NCI-H2227 (cell line): Measurements from ENCODE around the gene MICAL3.
"Not testable (repeated sequence)": the region's sequence is repeated elsewhere in the genome, so short reads cannot be mapped to it uniquely, and the experiment has no call there.

Source experiments
- DNase-seq: peaks from one replicate; lab custom pipeline; 2025; ENCODE audit not compliant: unreplicated experiment; lab: John Stamatoyannopoulos, UW

Gene MICAL3

DNA sequence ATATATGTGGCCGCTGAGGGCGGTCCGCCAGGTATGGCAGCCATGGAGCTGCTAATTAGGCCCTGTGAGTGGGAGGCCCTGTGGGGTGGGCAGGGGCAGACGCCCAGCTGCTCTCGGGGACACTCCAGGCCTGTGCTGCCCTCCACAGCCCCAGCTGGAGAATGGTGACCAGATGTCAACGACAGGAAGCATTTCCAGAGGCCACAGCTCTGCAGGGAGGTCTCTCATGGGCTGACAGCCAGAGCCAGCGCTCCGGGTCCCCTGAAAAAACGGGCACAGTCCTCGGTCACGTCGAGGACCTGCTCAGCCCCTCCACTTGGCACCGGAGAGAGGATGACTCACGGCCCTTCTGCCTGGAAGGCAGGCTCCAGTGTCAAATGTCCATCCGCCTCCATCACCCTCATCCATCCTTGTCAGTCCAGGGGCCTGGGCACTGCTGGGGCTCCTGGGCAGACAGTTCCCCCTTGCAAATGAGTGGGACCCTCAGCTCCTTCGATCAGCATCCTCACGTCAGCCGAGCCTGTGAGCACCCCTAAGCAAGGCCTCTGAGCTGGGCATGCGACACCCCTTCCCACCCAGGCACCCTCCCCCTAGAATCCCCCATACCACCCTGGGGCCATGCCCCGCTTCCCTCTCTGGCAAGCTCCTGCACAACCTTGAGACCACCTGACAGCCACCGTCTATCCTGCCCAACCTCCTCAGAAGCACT lies 252.0 kb downstream of the MICAL3 start:
- no peak for DNase-seq

DNA sequence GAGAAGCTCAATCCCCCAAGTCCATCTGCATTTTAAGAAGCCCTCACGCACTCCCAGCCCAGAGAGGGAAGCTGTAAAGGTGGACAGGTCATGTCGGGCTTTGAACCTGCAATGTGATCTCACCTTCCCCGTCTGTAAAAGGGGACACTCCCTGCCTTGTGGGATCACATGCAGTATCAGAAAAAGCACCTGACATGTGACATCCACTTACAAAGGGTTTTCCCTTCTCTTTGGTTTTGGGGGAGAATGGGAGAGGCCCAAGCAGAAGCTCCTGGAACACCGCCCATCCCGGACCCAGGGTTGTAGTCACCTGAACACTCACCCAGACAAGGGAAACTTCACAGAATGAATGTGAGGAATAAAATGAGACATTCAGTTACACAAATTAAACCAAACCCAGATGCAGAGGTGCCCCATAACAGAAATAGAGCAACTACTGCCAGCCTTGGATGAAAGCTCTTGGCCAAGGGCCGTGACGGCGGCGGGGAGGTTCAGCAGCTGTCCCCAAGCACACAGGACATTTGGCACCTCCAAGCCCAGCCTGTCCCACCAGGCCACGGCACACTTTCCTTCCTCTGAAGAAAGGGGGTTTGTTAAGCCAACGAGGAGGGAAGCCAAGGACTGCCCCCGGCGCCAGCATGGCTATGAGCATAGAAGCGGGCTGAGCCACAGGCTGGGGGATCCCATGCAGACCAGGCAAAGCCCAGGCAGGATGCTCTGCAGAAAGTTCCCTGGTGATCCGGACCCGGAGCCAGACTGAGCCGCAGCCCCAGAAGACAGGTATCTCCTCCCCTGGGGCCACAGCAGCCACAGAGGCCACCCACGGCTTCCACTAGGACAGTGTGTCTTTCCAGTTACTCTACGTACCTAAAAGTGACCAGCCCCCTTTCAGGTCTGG lies 253.9 kb downstream of the MICAL3 start:
- no peak for DNase-seq

DNA sequence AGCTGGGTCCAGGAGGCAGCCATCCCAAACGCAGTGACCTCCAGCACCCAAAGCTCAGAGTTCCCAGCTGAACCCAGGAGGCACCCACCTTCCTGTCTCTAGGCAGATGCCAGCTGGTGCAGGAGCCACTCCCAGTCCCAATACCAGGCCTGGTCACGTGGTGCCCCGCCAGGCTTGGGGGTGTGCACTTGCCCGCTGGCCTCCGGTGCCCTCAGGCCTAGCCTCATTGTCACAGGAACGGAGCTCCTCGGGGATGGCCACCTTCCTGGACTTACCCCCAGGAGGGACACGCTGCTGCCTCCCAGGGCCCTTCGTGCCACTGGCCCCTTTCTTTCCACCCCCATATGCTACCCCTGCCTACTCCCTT lies 254.7 kb downstream of the MICAL3 start:
- no peak for DNase-seq

DNA sequence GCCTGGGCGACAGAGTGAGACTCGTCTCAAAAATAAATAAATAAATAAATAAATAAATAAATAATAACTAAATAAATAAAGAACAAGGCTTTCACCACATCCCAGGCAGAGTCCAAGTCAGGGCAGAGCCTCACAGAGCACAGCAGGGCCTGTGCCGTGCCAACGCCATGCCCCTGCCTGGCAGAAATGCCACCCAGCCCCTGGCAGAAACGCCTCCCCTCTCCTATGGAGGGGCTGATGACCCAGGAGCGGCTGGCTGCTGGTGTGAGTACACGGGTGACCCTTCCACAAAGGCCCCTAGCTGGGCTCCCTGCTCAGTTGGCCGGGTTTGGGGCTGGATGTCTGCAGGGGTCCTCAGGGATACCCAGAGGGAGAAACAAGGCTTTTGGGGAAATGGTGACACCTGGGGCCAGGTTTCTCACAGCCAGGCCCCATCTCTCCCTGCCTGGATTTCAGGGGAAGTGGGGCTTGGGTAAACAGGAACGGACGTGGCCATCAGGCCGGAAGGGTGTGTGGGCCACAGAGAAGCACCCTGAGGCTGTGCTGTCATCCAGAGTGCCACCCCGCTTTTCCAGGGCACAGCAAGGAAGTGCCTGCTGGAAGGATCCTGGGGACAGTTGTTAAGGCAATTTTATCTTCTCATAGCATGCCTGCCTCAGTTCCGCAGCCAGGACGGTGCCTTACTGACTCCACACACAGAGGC lies 255.2 kb downstream of the MICAL3 start:
- no peak for DNase-seq

DNA sequence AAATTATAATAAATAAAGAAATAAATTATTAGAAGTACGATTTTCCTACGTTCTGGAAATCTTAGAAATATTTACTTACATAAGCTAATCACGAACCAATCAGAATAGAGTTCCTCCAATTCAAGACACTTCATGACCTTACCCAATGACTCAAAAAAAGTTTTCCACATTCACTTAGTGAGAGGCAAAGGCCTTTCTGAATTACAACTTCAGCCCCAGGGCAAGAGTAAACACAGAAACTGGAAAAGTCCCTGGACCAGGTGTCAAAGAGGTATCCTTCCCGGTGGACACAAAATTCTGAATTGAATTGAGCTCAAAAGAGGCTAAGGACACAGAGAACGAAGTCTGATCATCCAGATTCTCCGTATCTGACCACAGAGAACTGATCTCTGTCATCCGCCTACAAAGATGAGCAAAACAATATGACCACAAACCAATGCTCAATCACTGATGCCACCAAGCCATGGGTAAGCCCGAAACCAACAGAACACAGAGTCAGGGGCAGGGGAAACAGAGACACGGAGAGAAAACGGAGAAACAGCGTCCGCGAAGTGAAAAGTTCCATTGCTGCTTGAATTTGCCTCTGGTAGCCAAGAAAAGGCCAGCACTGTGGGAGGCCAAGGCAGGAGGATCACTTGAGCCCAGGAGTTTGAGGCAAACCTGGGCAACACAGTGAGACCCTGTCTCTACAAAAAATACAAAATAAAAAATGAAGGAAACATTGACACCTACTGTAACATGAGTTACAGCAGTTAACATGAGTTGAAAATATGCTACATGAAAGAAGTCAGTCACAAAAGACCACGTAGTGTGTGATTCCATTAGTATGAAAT lies 256.9 kb downstream of the MICAL3 start:
- no peak for DNase-seq

DNA sequence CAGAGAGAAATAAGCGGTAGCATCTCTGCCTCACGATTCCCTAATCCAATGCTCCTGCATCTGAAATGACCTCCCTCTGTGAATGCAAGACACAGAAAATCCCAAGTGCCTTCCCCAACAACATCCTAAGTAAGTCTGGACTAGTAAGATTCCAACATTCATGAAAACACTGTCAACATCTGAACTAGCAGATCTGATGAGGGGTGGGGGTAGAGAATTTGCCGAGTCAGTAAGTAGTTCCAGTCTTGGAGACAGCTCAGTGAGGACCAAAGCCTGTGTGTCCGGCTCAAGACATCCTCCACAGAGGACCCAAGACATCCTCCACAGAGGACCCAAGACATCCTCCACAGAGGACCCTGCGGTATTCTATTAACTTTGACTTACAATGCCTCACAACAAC lies 259.5 kb downstream of the MICAL3 start:
- not testable (repeated sequence) for DNase-seq

DNA sequence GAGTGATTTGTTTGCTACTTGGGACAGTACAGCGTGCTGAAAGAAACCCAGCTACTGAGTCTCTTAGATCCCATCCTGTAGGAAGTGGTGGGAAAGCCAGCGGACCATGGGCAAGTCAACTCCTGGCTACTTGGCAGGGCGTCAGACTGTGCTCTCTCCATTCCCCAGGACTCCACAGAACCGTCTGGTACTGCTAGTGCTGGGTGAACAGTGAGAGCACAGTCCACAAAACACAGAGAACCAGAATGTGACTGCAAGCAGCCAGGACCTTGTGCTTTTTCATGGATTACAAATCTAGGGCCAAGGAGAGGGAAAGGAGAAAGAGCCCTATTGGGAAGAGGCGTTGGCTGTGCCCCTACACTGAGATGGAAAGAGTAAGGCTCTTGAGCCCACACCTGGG lies 260.3 kb downstream of the MICAL3 start:
- no peak for DNase-seq

DNA sequence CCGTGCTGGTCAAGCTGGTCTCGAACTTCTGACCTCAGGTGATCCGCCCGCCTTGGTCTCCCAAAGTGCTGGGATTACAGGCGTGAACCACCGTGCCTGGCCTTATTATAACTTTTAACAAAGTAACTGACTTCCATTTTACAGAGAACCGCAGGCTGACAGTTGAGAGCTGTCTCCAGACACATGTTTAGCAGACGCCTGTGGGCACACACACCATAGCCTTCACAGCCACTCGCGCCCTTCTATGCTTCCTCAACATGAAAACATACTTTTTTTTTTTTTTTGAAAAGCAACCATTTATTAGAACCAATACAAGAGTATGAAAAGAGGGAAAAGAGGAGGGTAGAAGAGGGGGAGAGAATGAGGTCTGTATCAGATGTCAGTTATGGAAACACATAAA lies 260.9 kb downstream of the MICAL3 start:
- DNase-seq: not testable (repeated sequence)

DNA sequence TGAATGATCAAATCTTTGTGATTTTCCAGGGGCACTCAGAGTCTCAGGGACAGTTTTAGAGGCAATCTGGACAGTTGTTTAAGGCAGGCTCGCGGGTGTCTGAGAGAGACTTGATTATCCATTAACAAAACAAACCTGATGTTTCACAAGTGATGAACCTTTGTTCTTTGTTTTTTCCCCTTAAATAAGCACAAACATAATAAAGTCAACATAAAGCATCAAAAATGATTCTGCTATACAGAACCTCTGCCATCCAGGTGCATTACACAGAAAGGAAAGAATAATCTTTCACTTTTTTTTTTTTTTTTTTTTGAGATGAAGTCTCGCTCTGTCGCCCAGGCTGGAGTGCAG lies 263.2 kb downstream of the MICAL3 start:
- DNase-seq: no peak

DNA sequence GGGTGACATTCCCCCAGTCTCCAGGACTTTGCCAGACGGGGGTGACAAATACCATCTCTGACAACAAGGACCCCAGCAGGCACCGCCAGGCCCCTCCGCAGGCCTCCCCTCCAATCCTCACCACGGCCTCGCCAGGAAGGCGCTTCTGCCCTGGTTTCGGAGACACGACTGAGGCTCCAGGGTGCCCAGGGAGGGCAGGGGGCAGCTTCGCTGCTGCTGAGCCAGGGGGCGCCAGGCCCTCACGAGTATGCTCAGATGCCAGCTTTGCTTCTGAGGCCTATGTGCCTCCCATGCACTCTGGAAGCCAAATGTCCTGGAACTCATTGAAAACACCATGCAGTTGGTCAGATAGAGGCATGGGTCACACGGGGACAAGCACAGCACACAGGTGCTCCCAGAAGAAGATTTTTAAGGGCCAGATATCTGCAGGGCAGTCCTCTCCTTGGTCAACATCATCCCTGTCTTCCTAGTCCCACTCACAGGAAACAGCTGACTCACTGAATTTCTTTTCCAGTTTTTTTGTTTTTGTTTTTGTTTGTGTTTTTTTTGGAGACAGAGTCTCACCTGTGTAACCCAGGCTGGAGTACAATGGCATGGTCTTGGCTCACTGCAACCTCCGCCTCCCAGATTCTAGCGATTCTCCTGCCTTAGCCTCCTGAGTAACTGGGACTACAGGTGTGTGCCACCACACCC lies 270.0 kb downstream of the MICAL3 start:
- no peak for DNase-seq

DNA sequence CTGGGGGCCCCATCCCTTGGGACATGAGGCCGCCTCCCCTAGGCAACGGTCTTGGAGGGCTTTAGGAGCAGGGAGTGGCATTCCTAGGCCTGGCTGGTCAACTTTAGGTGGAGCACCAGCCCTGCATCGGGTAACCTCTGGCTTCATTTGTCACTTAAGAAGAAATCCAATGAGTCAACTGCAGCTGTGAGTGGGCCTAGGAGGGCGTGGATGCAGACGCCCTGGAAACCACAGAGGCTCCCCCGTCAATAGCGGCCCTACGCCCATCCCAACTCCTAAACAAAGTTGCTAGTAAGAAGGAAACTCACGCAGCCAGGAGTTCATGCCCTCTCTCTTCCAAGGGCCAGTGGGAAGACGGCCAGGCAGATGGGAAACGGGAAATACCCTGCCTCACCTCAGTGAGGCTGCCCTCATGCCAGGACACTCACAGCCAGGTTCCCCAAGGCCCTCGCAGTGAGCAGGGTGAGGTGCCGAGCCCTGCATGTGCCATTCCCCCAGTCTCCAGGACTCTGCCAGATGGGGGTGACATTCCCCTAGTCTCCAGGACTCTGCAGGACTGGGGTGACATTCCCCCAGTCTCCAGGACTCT lies 270.9 kb downstream of the MICAL3 start:
- DNase-seq: no peak

DNA sequence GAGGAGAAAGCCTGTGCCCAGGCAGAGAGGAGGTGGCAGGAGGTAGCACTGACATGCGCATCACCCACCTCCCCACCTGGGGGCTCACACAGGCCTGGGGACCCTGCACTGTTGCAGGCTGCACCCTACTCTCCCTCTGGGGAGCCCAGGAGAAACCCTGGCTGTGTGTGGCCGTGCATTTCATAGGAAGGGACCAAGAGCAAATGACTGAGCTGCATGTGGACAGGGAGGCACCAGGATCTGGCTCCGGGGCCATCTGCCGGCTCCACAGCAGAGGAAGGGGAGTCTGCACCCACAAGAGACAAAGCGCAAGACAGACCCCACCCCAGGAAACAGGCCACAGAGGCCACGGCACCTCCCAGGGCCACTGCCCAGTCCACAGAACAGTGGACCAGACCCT lies 272.8 kb downstream of the MICAL3 start:
- no peak for DNase-seq

DNA sequence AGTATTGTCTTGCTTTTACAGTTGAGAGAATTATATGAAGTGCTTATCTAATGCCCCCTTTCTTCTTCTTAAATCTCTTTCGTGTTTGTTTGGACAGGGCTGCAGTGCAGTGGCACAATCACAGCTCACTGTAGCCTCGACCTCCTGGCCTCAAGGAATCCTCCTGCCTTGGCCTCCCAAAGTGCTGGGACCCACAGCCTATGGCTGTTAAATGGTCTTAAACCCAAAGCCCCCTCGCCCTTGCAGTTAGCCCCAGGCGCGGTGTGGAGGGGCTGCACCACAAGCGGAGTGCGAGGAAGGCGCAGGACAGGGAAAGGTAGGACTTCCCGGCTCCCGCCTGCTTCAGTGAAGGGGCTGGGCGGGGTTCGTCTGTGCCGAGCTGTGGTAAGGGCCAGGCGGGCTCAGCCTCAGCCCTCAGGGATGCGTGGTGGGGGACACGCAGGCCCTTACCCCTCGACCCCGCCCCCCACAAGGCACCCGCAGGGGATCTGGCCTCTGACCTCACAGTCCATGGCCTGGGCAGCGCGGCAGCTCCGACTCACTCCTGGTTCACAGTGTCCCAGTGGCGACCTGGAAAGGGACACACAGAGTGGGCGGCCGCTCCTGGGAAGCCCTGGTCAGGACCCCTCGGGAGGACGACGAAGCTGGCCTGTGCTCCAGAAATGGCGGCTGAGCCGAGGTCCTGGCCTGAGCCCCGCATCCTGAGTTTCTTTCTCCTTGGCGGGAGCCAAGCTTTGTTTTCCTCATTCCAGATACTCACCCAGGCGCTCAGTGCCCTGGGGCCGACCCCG lies 274.6 kb downstream of the MICAL3 start:
- DNase-seq: no peak

DNA sequence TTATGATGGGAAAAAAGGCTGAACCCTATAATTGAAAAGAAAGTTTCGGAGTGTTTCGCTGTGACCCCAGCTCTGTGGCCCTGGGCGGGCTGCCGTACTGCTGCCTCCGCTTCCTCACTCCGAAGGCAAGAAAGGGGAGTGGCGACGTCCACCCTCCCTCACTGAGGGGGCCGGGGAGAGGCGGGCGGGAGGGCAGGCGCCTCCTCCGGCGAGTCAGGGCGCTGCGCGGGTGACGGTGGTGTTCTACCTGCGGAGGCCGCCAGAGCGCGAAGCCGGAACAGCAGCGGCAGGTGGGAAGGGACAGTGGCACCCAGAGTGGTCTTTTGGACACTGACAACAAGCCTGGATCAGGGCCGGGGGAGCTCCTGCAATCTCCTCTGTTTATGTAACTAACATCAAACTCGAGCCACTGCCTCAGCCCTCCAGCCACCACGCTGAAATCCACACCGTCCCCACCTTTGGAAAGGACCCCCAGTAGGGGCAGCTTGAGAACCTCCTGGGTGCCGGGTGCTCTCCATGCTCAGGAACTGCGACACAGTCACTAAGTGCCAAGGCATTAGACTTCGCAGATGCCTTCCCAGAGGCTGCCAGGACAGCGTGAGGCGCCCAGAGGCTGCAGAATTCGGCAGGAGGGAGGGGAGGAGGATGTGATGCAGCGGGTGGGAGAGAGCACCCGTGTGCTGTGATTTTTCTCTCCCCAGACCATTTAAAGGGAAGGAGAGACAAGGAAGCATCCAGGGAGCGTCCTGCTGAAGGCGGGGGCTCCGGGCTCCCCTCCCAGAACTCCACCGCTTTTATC lies 275.6 kb downstream of the MICAL3 start:
- DNase-seq: no peak

DNA sequence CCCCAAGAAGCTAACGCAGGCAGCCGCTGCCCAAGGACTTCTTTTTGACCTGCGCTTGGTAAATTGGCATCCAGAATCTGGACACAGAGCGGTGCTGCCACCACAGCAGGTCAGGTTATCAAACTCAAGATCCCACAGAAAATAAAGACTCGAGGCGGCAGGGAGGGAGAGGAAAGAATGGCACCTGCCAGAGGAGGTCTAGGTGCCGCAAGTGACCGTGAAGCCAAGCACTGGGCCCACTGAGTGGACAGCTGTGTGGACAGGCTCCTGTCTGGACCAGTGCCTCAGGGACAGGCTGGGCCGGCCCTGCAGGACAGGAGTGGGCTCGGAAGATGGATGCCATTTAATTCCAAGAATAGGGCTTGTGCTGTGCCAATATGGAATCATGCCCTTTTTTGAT lies 277.4 kb downstream of the MICAL3 start:
- DNase-seq: no peak

DNA sequence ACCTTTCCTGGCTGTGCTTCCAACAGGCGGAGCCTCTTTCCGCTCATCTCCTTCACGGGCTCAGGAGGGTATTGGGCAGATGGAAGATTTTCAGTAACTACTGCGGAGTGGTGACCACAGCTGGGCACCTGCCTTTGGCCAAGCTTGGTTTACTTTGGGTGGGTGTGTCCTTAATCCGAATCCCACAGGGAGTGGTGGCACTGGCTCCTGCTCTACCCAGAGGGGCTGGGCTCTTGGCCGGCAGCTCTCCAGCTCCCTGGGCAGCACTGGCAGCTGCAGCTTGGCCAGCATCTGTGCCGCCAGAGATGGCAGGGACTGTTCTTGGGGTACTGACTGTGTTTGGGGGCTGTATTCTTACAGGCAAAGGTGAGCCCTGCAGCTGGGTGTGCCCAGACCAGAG lies 279.9 kb downstream of the MICAL3 start:
- no peak for DNase-seq

DNA sequence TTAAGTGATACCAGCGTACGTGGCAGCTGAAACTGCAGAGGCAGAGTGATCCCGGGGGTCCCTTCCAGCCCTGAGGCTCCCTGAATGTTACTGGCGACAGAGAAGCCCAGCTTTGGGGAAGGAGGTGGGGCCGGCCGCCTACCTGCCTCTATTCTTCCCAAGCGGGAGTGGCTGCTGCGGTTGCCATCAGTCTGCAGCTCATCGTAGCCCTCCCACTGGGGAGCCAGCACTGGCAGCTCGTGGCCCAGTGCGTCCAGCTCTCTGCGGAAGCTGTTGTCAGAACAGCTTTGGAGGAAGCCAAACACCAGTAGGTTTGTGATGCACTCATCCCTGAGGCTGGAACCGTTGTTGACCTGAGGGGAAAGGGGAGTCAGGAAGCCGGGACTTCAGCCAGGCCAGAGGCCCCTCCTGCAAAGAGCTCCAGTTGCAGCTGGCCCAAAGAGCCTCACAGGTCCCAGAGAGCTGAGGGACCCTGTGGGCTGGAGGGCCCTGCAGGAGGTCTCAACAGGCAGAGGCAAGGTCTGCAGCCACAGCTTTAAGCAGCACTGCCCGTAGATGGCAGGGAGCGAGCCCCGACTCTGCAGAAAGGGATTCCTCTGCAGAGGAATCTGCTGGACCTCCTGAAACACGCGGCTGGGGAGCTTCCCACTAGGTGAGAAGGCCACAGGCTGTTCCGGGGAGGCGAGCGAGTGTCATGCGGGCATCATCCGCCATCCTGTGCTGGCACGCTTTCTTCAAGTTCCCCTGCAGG lies 280.5 kb downstream of the MICAL3 start:
- no peak for DNase-seq

DNA sequence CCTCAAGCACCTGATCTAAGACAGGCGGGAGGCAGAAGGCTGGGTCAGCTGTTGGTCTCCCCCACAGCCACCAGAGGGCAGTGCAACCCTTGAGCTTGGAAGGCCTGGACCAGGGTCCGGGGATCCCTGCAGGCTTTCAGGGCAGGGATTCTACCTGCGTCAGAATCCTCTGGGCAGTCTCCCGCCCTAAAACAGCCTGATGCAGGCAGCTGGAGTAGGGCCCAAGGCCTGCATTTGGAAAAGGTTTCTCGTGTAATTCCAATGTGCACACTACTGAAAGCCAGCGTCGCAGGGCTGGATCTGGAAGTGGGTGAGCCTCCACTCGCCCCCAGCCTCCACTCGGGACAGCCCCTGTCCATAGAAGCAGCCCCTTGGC lies 281.8 kb downstream of the MICAL3 start:
- DNase-seq: peak; percentile 87
